ENCODE data around the gene C16orf82. TPM values are rescaled to one million over a fixed set of nuclear protein-coding genes. Genes with fewer than 3 reads are reported as not detected.

C16orf82 gene
- total RNA-seq, 1 donor from 2014 or later: not detected

DNA sequence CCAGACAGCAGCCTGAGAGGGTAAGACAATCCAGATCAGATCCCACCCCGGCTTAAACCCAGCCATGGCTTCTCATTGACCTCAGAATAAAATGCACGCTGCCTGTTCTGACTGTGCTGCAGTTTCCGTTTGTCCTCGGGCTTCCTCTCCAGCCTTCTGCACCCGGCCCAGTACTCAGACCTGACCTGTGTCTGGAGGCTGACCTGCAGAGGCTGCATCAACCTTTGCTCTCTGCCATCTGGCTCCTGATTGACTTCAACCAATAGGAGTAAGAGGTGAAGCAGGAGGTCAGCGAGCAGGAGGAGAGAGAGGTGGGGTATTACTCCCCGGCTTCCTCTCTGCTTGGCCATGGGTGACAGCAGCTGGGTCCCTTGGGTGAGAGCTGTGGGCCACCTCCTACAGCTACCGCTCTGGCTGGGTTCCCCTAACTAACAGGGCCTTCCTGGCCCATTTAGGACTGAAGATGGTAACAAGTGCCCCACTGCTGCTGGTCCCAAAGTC lies 46.7 kb downstream of the C16orf82 start:
- peaks cover 2% of the 10 kb centered on the region for H3K4me1 Mint-ChIP-seq (ENCODE audit: low read depth)
- H3K9me3 Mint-ChIP-seq (ENCODE audit: low read depth): no peaks in the 10 kb centered on the region
- DNase-seq (ENCODE audit: low spot score, unreplicated experiment): no peak
- no peak overlapping the region for H3K27ac Mint-ChIP-seq
- TF ChIP-seq CTCF (IDR thresholded peaks at IDR 0.05; ENCODE audit: unreplicated experiment): no peak
- H3K27me3 Mint-ChIP-seq: peaks cover 48% of the 10 kb centered on the region
- no peaks in the 10 kb centered on the region for H3K36me3 Mint-ChIP-seq (ENCODE audit: insufficient read depth)
- no peak overlapping the region for H3K4me3 Mint-ChIP-seq (ENCODE audit: low read depth)

GRCh38 chr16:27114006-27114405 lies 47.3 kb downstream of the C16orf82 start:
- Mint-ChIP-seq H3K9me3 (ENCODE audit: low read depth) (no peaks in the 10 kb centered on the region), H3K4me1 (ENCODE audit: low read depth) (peaks cover 2% of the 10 kb centered on the region), H3K4me3 (ENCODE audit: low read depth) (no peak overlapping the region), H3K36me3 (ENCODE audit: insufficient read depth) (no peaks in the 10 kb centered on the region), H3K27me3 (peaks cover 48% of the 10 kb centered on the region), H3K27ac (no peak overlapping the region)
- TF ChIP-seq CTCF (IDR thresholded peaks at IDR 0.05; ENCODE audit: unreplicated experiment): no peak
- DNase-seq (ENCODE audit: low spot score, unreplicated experiment): no peak

DNA sequence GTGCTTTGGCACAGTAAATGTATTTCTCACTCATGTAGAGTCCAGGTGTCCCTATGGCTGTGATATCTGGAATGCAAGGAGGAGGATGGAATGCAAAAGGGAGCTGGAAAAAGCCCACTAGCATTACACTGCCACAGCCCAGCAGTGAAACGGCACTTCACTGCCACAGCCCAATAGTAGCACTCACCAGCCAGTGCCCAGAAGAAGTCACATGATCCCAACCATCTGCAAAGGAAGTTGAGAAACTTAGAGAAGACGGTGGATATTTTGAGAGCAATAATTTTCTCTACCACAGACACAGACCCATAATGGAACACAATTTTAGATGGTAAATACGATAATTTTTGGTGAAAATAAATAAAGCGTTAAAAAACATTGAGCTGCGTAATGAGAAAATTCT lies 51.8 kb downstream of the C16orf82 start:
- Mint-ChIP-seq H3K36me3 (ENCODE audit: insufficient read depth) (no peaks in the 10 kb centered on the region), H3K4me3 (ENCODE audit: low read depth) (no peak overlapping the region), H3K9me3 (ENCODE audit: low read depth) (peaks cover 17% of the 10 kb centered on the region), H3K27ac (no peak overlapping the region), H3K27me3 (peaks cover 27% of the 10 kb centered on the region), H3K4me1 (ENCODE audit: low read depth) (no peaks in the 10 kb centered on the region)
- DNase-seq (ENCODE audit: low spot score, unreplicated experiment): no peak
- TF ChIP-seq CTCF (IDR thresholded peaks at IDR 0.05; ENCODE audit: unreplicated experiment): no peak

Other genes with a start within 250 kb of the C16orf82 start
- gene KDM8, start 136.6 kb downstream of the C16orf82 start, total RNA-seq: 12.5 and 14.4 TPM in 2 replicates
- gene NSMCE1, start 201.8 kb downstream of the C16orf82 start, total RNA-seq: 26.2 and 27.1 TPM in 2 replicates
- 23.4 and 23.6 TPM in 2 replicates for gene IL4R, start 247.0 kb downstream of the C16orf82 start, total RNA-seq